GM21786 (cell line): Measurements from ENCODE around the gene AXDND1.
A peak's percentile ranks its signal among the peaks of the same experiment; 100 is the strongest.
"Not testable (repeated sequence)": the region's sequence is repeated elsewhere in the genome, so short reads cannot be mapped to it uniquely, and the experiment has no call there.

Experiments
- ATAC-seq: cut with Tn5 transposase; IDR thresholded peaks from one replicate; pipeline ENCODE4 v1.9.1; 2021; ENCODE audit not compliant: unreplicated experiment

Gene AXDND1

GRCh38 chr1:179365342-179366092, at the start of gene AXDND1:
TSS of gene AXDND1 (plus strand) at chr1:179365971. CDS start at chr1:179366510, 539 bp downstream.
- peak; percentile 99 for ATAC-seq

GRCh38 chr1:179318491-179318890, 47.3 kb upstream of the AXDND1 start:
- no peak for ATAC-seq

- ATAC-seq: no peak
These were observed 44.1 kb upstream of the AXDND1 start for GRCh38 chr1:179321533-179322216.

- no peak for ATAC-seq
These were observed 43.2 kb upstream of the AXDND1 start for GRCh38 chr1:179322557-179322956.

GRCh38 chr1:179323436-179323835, 42.3 kb upstream of the AXDND1 start:
- ATAC-seq: no peak

- no peak for ATAC-seq
These were observed 39.9 kb upstream of the AXDND1 start for GRCh38 chr1:179325836-179326235.

- no peak for ATAC-seq
These were observed 39.0 kb upstream of the AXDND1 start for GRCh38 chr1:179326746-179327145.

GRCh38 chr1:179327196-179327595, 38.6 kb upstream of the AXDND1 start:
- ATAC-seq: no peak

- no peak for ATAC-seq
These were observed 38.1 kb upstream of the AXDND1 start for GRCh38 chr1:179327679-179328078.

GRCh38 chr1:179329862-179330261, 35.9 kb upstream of the AXDND1 start:
- no peak for ATAC-seq

- ATAC-seq: no peak
These were observed 31.3 kb upstream of the AXDND1 start for GRCh38 chr1:179334440-179334839.

- ATAC-seq: no peak
These were observed 28.5 kb upstream of the AXDND1 start for GRCh38 chr1:179337288-179337687.

GRCh38 chr1:179337942-179338560, 27.7 kb upstream of the AXDND1 start:
- ATAC-seq: no peak

GRCh38 chr1:179340918-179341317, 24.9 kb upstream of the AXDND1 start:
- no peak for ATAC-seq

GRCh38 chr1:179341943-179342547, 23.7 kb upstream of the AXDND1 start:
- no peak for ATAC-seq

- no peak for ATAC-seq
These were observed 22.9 kb upstream of the AXDND1 start for GRCh38 chr1:179342740-179343404.

GRCh38 chr1:179351281-179351680, 14.5 kb upstream of the AXDND1 start:
- ATAC-seq: no peak

GRCh38 chr1:179352236-179352635, 13.5 kb upstream of the AXDND1 start:
- ATAC-seq: no peak

- no peak for ATAC-seq
These were observed 12.2 kb upstream of the AXDND1 start for GRCh38 chr1:179353546-179353945.

- not testable (repeated sequence) for ATAC-seq
These were observed 4.1 kb upstream of the AXDND1 start for GRCh38 chr1:179361631-179362030.
